OCI-LY3 (cell line): ENCODE results near the gene TRIM67.

Source experiments
- H2AFZ ChIP-seq: fragments of 200-600, 300-600 bp; shearing (Covaris generic); 2 replicates; pipeline ENCODE4 v1.6.0; 2014; ENCODE audit warnings: antibody characterized with exemption, low read depth, low read length
- H3K27ac ChIP-seq: fragments of 200-600, 300-600 bp; sonication (generic); 2 replicates; pipeline ENCODE4 v1.5.1; 2014; ENCODE audit warnings: mild to moderate bottlenecking, low read length, moderate library complexity, mixed read lengths
- H3K27me3 ChIP-seq: fragments of 200-600, 300-600 bp; sonication (generic); 2 replicates; pipeline ENCODE4 v1.6.1; 2014; ENCODE audit warnings: low read depth, low read length, mixed read lengths
- H3K36me3 ChIP-seq: fragments of 200-600, 300-600 bp; sonication (generic); replicated peaks from 2 replicates; pipeline ENCODE3; 2014; ENCODE audit warnings: low read depth, low read length, mixed read lengths
- H3K4me1 ChIP-seq: fragments of 300-600, 200-600 bp; sonication (generic); 2 replicates; pipeline ENCODE4 v1.6.1; 2014; ENCODE audit warnings: low read length, mixed read lengths
- H3K4me2 ChIP-seq: fragments of 200-600, 300-600 bp; sonication (generic); 2 replicates; pipeline ENCODE4 v1.6.1; 2014; ENCODE audit warnings: low read length, mixed read lengths
- H3K4me3 ChIP-seq: fragments of 300-600, 200-600 bp; sonication (generic); 2 replicates; pipeline ENCODE4 v1.5.1; 2014; ENCODE audit warnings: antibody characterized with exemption, mild to moderate bottlenecking, low read length, moderate library complexity
- H3K79me2 ChIP-seq: fragments of 300-600, 200-600 bp; shearing (Covaris generic); 2 replicates; pipeline ENCODE4 v1.6.1; 2014; ENCODE audit warnings: mild to moderate bottlenecking, low read length, mixed read lengths
- H3K9ac ChIP-seq: fragments of 300-600, 200-600 bp; shearing (Covaris generic); 2 replicates; pipeline ENCODE4 v1.6.0; 2014; ENCODE audit warnings: mild to moderate bottlenecking, low read length, moderate library complexity
- H3K9me3 ChIP-seq: fragments of 200-600, 300-600 bp; shearing (Covaris generic); 2 replicates; pipeline ENCODE4 v1.6.1; 2014; ENCODE audit warnings: low read length, mixed read lengths; ENCODE audit not compliant: insufficient read depth
- H4K20me1 ChIP-seq: fragments of 200-600, 300-600 bp; sonication (generic); 2 replicates; pipeline ENCODE4 v1.6.1; 2016; ENCODE audit warnings: low read length, mixed read lengths; ENCODE audit not compliant: insufficient read depth
- EZH2phosphoT487 ChIP-seq: fragments of 200-600 bp; shearing (Covaris generic); IDR thresholded peaks from 2 replicates; pipeline ENCODE4 v1.6.1; 2018; ENCODE audit warnings: antibody characterized with exemption, mixed run types, low read depth
- TF ChIP-seq, protein P1 (sequence below): fragments of 200-600, 300-600 bp; sonication (generic); IDR thresholded peaks from 2 replicates; pipeline ENCODE4 v1.5.1; 2014; ENCODE audit warnings: antibody characterized with exemption, low read length, low read depth

The TRIM67 gene

DNA sequence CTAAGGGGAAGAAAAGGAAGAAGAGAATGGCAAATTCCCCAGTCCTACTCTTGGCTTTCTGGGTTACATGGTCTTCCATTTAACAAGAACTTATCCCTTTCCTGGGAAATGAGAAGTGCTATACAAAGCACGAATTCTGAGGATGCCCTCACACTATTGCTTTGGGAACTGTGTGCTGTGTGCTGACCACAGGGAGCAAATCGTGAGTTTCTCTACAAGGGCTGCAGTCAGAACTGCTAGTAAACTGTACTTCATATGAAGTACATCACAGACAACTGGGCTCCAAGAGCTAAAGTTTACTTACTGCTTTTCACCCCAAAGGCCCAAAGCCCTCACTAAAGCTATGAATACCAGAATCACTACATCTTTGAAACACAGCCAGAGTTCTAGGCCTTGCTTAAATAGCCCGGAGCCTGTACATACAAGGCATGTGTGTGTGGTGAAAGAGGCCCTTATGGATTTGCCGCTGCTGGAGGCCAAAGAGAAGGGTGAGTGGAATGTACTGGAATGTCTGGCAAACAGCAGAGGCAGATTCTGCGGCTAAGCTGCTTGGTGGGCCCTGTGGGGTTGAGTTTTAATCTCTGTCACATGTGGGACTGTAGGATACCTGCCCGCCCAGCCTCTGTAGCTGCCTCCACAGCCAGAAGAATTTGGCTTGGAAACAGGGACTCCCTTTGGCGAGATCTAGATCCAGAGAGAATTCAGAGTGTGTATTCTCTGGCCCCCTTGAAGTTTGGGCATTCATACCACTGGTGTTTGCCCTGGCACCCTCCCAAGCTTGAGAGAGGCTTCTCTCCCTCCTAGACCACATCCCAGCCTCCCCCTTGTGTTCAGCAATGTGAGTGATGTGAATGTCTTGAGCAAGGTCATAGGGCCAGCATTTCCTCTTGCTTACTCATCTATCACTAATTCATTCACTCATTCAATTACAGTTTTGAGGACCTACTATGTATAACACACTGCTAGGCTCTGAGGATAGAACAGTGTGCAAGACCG lies 21.9 kb upstream of the TRIM67 start:
- no peaks in the 10 kb centered on the region for H3K9me3 ChIP-seq
- H2AFZ ChIP-seq = no peak overlapping the region
- H3K79me2 ChIP-seq = no peaks in the 10 kb centered on the region
- H3K4me3 ChIP-seq = no peak overlapping the region
- H3K4me2 ChIP-seq = no peak overlapping the region
- H3K27me3 ChIP-seq = peaks cover 11% of the 10 kb centered on the region
- no peaks in the 10 kb centered on the region for H3K36me3 ChIP-seq
- H3K9ac ChIP-seq = no peak overlapping the region
- no peaks in the 10 kb centered on the region for H3K4me1 ChIP-seq
- H4K20me1 ChIP-seq = no peaks in the 10 kb centered on the region
- TF ChIP-seq, protein P1, sequence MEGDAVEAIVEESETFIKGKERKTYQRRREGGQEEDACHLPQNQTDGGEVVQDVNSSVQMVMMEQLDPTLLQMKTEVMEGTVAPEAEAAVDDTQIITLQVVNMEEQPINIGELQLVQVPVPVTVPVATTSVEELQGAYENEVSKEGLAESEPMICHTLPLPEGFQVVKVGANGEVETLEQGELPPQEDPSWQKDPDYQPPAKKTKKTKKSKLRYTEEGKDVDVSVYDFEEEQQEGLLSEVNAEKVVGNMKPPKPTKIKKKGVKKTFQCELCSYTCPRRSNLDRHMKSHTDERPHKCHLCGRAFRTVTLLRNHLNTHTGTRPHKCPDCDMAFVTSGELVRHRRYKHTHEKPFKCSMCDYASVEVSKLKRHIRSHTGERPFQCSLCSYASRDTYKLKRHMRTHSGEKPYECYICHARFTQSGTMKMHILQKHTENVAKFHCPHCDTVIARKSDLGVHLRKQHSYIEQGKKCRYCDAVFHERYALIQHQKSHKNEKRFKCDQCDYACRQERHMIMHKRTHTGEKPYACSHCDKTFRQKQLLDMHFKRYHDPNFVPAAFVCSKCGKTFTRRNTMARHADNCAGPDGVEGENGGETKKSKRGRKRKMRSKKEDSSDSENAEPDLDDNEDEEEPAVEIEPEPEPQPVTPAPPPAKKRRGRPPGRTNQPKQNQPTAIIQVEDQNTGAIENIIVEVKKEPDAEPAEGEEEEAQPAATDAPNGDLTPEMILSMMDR = no peak
- no peak for TF ChIP-seq EZH2phosphoT487
- no peak overlapping the region for H3K27ac ChIP-seq

DNA sequence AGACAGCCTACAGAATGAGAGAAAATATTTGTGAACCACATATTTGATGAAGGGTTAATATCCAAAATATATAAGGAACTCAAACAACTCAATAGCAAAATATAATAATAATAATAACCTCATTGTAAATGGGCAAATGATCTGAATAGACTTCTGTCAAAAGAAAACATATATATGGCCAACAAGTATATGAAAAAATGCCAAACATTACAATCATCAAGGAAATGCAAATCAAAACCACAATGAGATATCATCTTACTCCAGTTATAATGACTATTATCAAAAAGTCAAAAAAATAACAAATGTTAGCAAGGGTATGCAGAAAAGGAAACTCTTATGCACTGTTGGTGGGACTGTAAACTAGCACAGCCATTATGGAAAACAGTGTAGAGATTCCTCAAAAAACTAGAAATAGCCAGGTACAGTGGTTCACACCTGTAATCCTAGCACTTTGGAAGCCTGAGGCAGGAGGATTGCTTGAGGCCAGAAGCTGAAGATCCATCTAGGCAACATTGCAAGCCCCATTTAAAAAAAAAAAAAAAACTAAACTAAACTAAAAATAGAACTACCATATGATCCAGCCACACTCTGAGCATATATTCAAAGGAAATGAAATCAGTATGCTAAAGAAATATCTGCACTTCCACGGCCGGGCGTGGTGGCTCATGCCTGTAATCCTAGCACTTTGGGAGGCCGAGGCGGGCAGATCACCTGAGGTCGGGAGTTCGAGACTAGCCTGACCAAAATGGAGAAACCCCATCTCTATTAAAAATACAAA lies 17.3 kb upstream of the TRIM67 start:
- TF ChIP-seq, protein P1 = no peak
- no peak for TF ChIP-seq EZH2phosphoT487
- Histone ChIP-seq H3K9ac (no peak overlapping the region), H3K4me2 (no peak overlapping the region), H3K27ac (no peak overlapping the region), H3K27me3 (peaks cover 21% of the 10 kb centered on the region), H3K9me3 (no peaks in the 10 kb centered on the region), H3K79me2 (no peaks in the 10 kb centered on the region), H4K20me1 (no peaks in the 10 kb centered on the region), H3K36me3 (no peaks in the 10 kb centered on the region), H3K4me3 (no peak overlapping the region), H2AFZ (no peak overlapping the region), H3K4me1 (no peaks in the 10 kb centered on the region)

DNA sequence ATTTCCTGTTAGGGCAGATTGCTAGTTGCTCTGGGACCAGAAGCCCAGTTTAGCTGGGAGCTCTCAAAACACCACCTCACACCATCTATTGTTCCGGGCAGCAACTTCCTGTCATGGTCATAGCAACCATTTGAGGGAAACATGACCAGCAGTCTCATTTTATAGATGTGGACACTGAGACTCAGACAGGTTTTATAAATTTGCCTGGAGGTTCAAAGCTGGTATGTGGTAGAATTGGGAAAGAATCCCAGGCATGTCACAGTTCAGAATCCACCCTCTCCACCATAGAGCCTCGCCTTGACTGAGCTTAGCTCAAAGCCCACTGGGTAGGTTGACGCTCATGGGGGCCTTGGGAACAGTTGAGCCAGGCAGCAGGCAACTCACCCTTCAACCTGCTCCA lies 14.0 kb upstream of the TRIM67 start:
- TF ChIP-seq EZH2phosphoT487 = no peak
- TF ChIP-seq, protein P1 = no peak
- no peaks in the 10 kb centered on the region for H4K20me1 ChIP-seq
- H3K36me3 ChIP-seq = no peaks in the 10 kb centered on the region
- H3K27ac ChIP-seq = no peak overlapping the region
- no peak overlapping the region for H3K4me3 ChIP-seq
- H2AFZ ChIP-seq = no peak overlapping the region
- H3K27me3 ChIP-seq = peaks cover 14% of the 10 kb centered on the region
- H3K4me2 ChIP-seq = no peak overlapping the region
- H3K9me3 ChIP-seq = no peaks in the 10 kb centered on the region
- no peaks in the 10 kb centered on the region for H3K4me1 ChIP-seq
- H3K79me2 ChIP-seq = no peaks in the 10 kb centered on the region
- no peak overlapping the region for H3K9ac ChIP-seq

DNA sequence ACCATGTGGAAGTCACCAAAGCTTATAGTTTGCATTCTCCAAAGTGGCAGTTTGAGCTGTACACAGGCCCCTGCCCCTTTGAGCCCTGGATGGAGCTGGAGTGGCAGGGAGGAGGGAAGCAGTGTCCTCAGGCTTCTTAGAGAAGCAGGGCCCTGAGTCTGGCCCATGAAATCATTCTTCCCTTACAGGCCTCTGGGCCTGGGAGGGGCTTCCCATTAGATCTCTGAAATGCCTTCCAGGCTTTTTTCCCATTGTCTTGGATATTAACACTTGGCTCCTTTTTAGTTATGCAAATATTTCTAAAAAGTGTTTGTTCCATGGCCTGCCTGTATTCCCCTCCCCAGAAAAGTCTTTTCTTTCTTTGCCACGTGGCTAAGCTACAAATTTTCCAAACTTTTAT lies 10.0 kb upstream of the TRIM67 start:
- no peak for TF ChIP-seq EZH2phosphoT487
- TF ChIP-seq, protein P1 = no peak
- no peak overlapping the region for H3K4me3 ChIP-seq
- no peaks in the 10 kb centered on the region for H3K9me3 ChIP-seq
- no peak overlapping the region for H2AFZ ChIP-seq
- no peaks in the 10 kb centered on the region for H3K79me2 ChIP-seq
- H3K9ac ChIP-seq = no peak overlapping the region
- H4K20me1 ChIP-seq = no peaks in the 10 kb centered on the region
- no peak overlapping the region for H3K4me2 ChIP-seq
- no peak overlapping the region for H3K27ac ChIP-seq
- no peaks in the 10 kb centered on the region for H3K4me1 ChIP-seq
- H3K27me3 ChIP-seq = peaks cover 26% of the 10 kb centered on the region
- no peaks in the 10 kb centered on the region for H3K36me3 ChIP-seq
